Smooth muscle cell (in vitro differentiated cells): Measurements from ENCODE around the gene RARB. TPM values are rescaled to one million over a fixed set of nuclear protein-coding genes. Genes with fewer than 3 reads are reported as not detected.

ENCODE experiments used
- DNase-seq: peaks from one replicate; lab custom pipeline; 2025; ENCODE audit not compliant: unreplicated experiment; lab: John Stamatoyannopoulos, UW
- H2AFZ ChIP-seq: fragments of 200-600 bp; sonication (generic); 2 replicates; pipeline ENCODE4 v1.6.0; 2016; ENCODE audit warnings: antibody characterized with exemption, low read depth, mild to moderate bottlenecking
- H3F3A ChIP-seq: fragments of 200-600 bp; sonication (generic); 2 replicates; pipeline ENCODE4 v1.6.0; 2017; ENCODE audit warnings: antibody characterized with exemption, low read depth
- H3K27ac ChIP-seq: fragments of 200-600 bp; sonication (generic); 2 replicates; pipeline ENCODE4 v1.5.1; 2016; ENCODE audit warnings: low read depth, mild to moderate bottlenecking
- H3K27me3 ChIP-seq: fragments of 200-600 bp; sonication (generic); 2 replicates; pipeline ENCODE4 v1.6.1; 2016; ENCODE audit warnings: low read depth, mild to moderate bottlenecking
- H3K36me3 ChIP-seq: fragments of 200-600 bp; sonication (generic); 2 replicates; pipeline ENCODE4 v1.5.1; 2016; ENCODE audit warnings: low read depth
- H3K4me1 ChIP-seq: fragments of 200-600 bp; sonication (generic); 2 replicates; pipeline ENCODE4 v1.5.1; 2016; ENCODE audit warnings: low read depth
- H3K4me2 ChIP-seq: fragments of 200-600 bp; sonication (generic); 2 replicates; pipeline ENCODE4 v1.6.0; 2016; ENCODE audit warnings: mild to moderate bottlenecking
- H3K4me3 ChIP-seq: fragments of 200-600 bp; sonication (generic); 2 replicates; pipeline ENCODE4 v1.5.1; 2016; ENCODE audit warnings: mild to moderate bottlenecking
- H3K79me2 ChIP-seq: fragments of 200-600 bp; sonication (generic); 2 replicates; pipeline ENCODE4 v1.6.0; 2016; ENCODE audit warnings: low read depth, mild to moderate bottlenecking
- H3K9ac ChIP-seq: fragments of 200-600 bp; sonication (generic); 2 replicates; pipeline ENCODE4 v1.6.0; 2016; ENCODE audit warnings: low read depth
- H3K9me3 ChIP-seq: fragments of 200-600 bp; sonication (generic); replicated peaks from 2 replicates; pipeline ENCODE4 v1.5.1; 2016; ENCODE audit warnings: low read depth
- H4K20me1 ChIP-seq: fragments of 200-600 bp; sonication (generic); 2 replicates; pipeline ENCODE4 v1.6.0; 2016; ENCODE audit warnings: low read depth
- CTCF ChIP-seq: fragments of 200-600 bp; sonication (generic); IDR thresholded peaks from 2 replicates; pipeline ENCODE4 v1.5.1; 2017; ENCODE audit warnings: borderline replicate concordance, mild to moderate bottlenecking, antibody characterized with exemption; ENCODE audit not compliant: insufficient read depth, poor library complexity, severe bottlenecking
- WGBS: methylation state at CpG from one replicate; pipeline ENCODE4 v1.1.7; 2016; ENCODE audit warnings: low lambda C conversion rate; 5-methylcytosine and 5-hydroxymethylcytosine counted together
- polyA plus RNA-seq: library from polyadenylated mRNA; unstranded; fragments of >200 nt; fragmentation: Nextera tagmentation; extraction: Ambion mirVana; gene quantifications from 2 replicates; pipeline ENCODE4 v1.2.1, GENCODE V29; 2016
- total RNA-seq: library from RNA; depleted of rRNA; stranded (reverse); fragments of >200 nt; gene quantifications from 2 replicates; pipeline ENCODE4 v1.2.3, GENCODE V29; 2014

The RARB gene
- total and polyA plus RNA-seq, 2 experiments from 2014 or later = 88.1 to 106 TPM

- Histone ChIP-seq H3K9me3 (no peaks in the 10 kb centered on the region), H3K79me2 (peaks cover 51% of the 10 kb centered on the region), H2AFZ (no peak overlapping the region), H3K36me3 (peaks cover 4% of the 10 kb centered on the region), H4K20me1 (peaks cover 34% of the 10 kb centered on the region), H3K27ac (no peak overlapping the region), H3K4me1 (no peaks in the 10 kb centered on the region), H3K27me3 (no peaks in the 10 kb centered on the region), H3K9ac (no peak overlapping the region), H3K4me3 (no peak overlapping the region), H3F3A (peaks cover 3% of the 10 kb centered on the region), H3K4me2 (no peak overlapping the region)
- DNase-seq = no peak
- WGBS = 93% methylated on average over 10 of the region's 10 CpGs
- no peak for TF ChIP-seq CTCF
Observed at GRCh38 chr3:25567388-25567787, 139.3 kb downstream of the RARB start.

- WGBS = 99% methylated on average over 14 of the region's 14 CpGs
- Histone ChIP-seq H3K79me2 (peaks cover 46% of the 10 kb centered on the region), H3K4me3 (no peak overlapping the region), H3K4me2 (no peak overlapping the region), H3K36me3 (peaks cover 4% of the 10 kb centered on the region), H3K9me3 (no peaks in the 10 kb centered on the region), H2AFZ (no peak overlapping the region), H4K20me1 (peaks cover 28% of the 10 kb centered on the region), H3K4me1 (no peaks in the 10 kb centered on the region), H3K27ac (no peak overlapping the region), H3F3A (peaks cover 4% of the 10 kb centered on the region), H3K9ac (no peak overlapping the region), H3K27me3 (no peaks in the 10 kb centered on the region)
- no peak for DNase-seq
- no peak for TF ChIP-seq CTCF
Observed at GRCh38 chr3:25567806-25568524, 139.9 kb downstream of the RARB start.

GRCh38 chr3:25568525-25569078, 140.5 kb downstream of the RARB start:
- Histone ChIP-seq H3K4me3 (no peak overlapping the region), H4K20me1 (peaks cover 22% of the 10 kb centered on the region), H3K79me2 (peaks cover 42% of the 10 kb centered on the region), H2AFZ (no peak overlapping the region), H3K4me2 (no peak overlapping the region), H3K9ac (no peak overlapping the region), H3K27ac (no peak overlapping the region), H3K9me3 (no peaks in the 10 kb centered on the region), H3K4me1 (no peaks in the 10 kb centered on the region), H3K27me3 (no peaks in the 10 kb centered on the region), H3F3A (peaks cover 4% of the 10 kb centered on the region), H3K36me3 (peaks cover 4% of the 10 kb centered on the region)
- WGBS = 96% methylated on average over 10 of the region's 10 CpGs
- TF ChIP-seq CTCF = no peak
- DNase-seq = no peak
